Prostate gland (tissue), 2 donors: ENCODE data around the gene PLPPR5.

Experiments
- POLR2A ChIP-seq: fragments of 450-650 bp; IDR thresholded peaks from one replicate; pipeline ENCODE4 v1.6.1; 2016; ENCODE audit warnings: antibody characterized with exemption, mild to moderate bottlenecking
- TF ChIP-seq, protein P1 (sequence below), 4 experiments: fragments of 200-600 bp in 2 of 4; fragments of 450-650 bp in 2 of 4; sonication (generic) in 2 of 4; IDR thresholded peaks; 1 replicate in 3 of 4; 2 replicates in 1 of 4; pipeline ENCODE4 v1.5.1; 2016 to 2019; ENCODE audit warnings: antibody characterized with exemption in 4 of 4, mild to moderate bottlenecking in 2 of 4, moderate library complexity in 2 of 4

DNA sequence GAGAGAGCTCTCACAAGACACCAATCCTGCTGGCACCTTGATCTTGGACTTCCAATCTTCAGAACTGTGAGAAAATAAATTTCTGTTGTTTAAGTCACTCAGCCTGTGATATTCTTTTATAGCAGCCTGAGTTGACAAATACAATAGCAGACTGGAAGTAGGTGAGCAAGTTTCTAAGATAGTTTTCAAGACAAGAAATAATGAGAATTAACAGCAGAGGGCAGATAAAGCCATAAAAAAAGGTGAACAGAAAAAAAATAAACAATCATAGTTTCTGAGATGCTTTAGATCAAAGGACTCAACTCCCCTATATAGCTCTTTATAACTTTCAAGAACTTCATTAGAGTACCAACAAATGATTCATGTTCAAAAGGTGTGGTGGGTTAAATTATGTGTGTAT lies 119.8 kb downstream of the PLPPR5 start:
- TF ChIP-seq POLR2A: no peak
- TF ChIP-seq, protein P1, sequence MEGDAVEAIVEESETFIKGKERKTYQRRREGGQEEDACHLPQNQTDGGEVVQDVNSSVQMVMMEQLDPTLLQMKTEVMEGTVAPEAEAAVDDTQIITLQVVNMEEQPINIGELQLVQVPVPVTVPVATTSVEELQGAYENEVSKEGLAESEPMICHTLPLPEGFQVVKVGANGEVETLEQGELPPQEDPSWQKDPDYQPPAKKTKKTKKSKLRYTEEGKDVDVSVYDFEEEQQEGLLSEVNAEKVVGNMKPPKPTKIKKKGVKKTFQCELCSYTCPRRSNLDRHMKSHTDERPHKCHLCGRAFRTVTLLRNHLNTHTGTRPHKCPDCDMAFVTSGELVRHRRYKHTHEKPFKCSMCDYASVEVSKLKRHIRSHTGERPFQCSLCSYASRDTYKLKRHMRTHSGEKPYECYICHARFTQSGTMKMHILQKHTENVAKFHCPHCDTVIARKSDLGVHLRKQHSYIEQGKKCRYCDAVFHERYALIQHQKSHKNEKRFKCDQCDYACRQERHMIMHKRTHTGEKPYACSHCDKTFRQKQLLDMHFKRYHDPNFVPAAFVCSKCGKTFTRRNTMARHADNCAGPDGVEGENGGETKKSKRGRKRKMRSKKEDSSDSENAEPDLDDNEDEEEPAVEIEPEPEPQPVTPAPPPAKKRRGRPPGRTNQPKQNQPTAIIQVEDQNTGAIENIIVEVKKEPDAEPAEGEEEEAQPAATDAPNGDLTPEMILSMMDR (IDR thresholded peaks at IDR 0.05): no peak
